Measurements from ENCODE around the gene BRWD1. TPM values are rescaled to one million over a fixed set of nuclear protein-coding genes. Genes with fewer than 3 reads are reported as not detected.

The BRWD1 gene
- polyA plus RNA-seq, 1 donor (not counting 4 experiments of a cell fraction or from before 2014, with no cell fraction given): 15.1 TPM

GRCh38 chr21:39181205-39181818, 132.1 kb downstream of the BRWD1 start:
- TF ChIP-seq CTCF (optimal IDR thresholded peaks at IDR 0.05 in 1 of 3, IDR thresholded peaks at IDR 0.05 in 1 of 3, conservative IDR thresholded peaks at IDR 0.05 in 1 of 3; ENCODE audit: extremely low read depth in 1 of 3, insufficient read depth in 2 of 3, low read length in 3 of 3): no peak
- TF ChIP-seq EZH2 (IDR thresholded peaks at IDR 0.05; ENCODE audit: low read length): no peak
- no peaks in the 10 kb centered on the region for H3K9me3 ChIP-seq (ENCODE audit: control insufficient read depth, low read depth, low read length)
- no peaks in the 10 kb centered on the region for H3K27me3 ChIP-seq (ENCODE audit: control insufficient read depth, extremely low read depth, insufficient read depth, low read length)
- dilution Hi-C loops (cut with MboI; ENCODE audit: extremely low pct_ligation_motif_present, low sequenced_read_pairs): no loop called here
- FAIRE-seq: no peak
- no peak for DNase-seq (ENCODE audit: low read depth, low spot score)
- H3K9ac ChIP-seq (ENCODE audit: control insufficient read depth, extremely low read depth, insufficient read depth, low read length): peak overlapping the region; percentile 94
- peaks cover 19% of the 10 kb centered on the region for H3K4me1 ChIP-seq (ENCODE audit: control insufficient read depth, extremely low read depth, insufficient read depth, low read length)
- peaks cover 34% of the 10 kb centered on the region for H3K79me2 ChIP-seq (ENCODE audit: control insufficient read depth, insufficient read depth, low read length)
- no peak overlapping the region for H3K27ac ChIP-seq (ENCODE audit: control insufficient read depth, insufficient read depth, low read length)
- peak overlapping the region in 2 of 3 experiments; percentile 86 to 91 for H3K4me3 ChIP-seq (ENCODE audit: control insufficient read depth in 2 of 3, extremely low read depth in 1 of 3, insufficient read depth in 2 of 3, low read depth in 1 of 3, low read length in 3 of 3)
- peak overlapping the region; percentile 90 for H3K4me2 ChIP-seq (ENCODE audit: control insufficient read depth, extremely low read depth, insufficient read depth, low read depth, low read length)
- H3K9me1 ChIP-seq (ENCODE audit: control insufficient read depth, extremely low read depth, insufficient read depth, low read length): no peaks in the 10 kb centered on the region
- peaks cover 6 to 11% of the 10 kb centered on the region in 2 experiments for H3K36me3 ChIP-seq (ENCODE audit: control insufficient read depth in 2 of 2, extremely low read depth in 1 of 2, insufficient read depth in 2 of 2, low read length in 2 of 2)
- H2AFZ ChIP-seq (ENCODE audit: control insufficient read depth, low read length): no peak overlapping the region
- H4K20me1 ChIP-seq (ENCODE audit: control insufficient read depth, extremely low read depth, insufficient read depth, low read length): no peaks in the 10 kb centered on the region

GRCh38 chr21:39180429-39181019, 132.9 kb downstream of the BRWD1 start:
- dilution Hi-C loops (cut with MboI; ENCODE audit: extremely low pct_ligation_motif_present, low sequenced_read_pairs): no loop called here
- no peaks in the 10 kb centered on the region for H4K20me1 ChIP-seq (ENCODE audit: control insufficient read depth, extremely low read depth, insufficient read depth, low read length)
- H3K4me1 ChIP-seq (ENCODE audit: control insufficient read depth, extremely low read depth, insufficient read depth, low read length): peaks cover 13% of the 10 kb centered on the region
- H3K36me3 ChIP-seq (ENCODE audit: control insufficient read depth in 2 of 2, extremely low read depth in 1 of 2, insufficient read depth in 2 of 2, low read length in 2 of 2): peaks cover 8 to 19% of the 10 kb centered on the region in 2 experiments
- H3K4me3 ChIP-seq (ENCODE audit: control insufficient read depth in 2 of 3, extremely low read depth in 1 of 3, insufficient read depth in 2 of 3, low read depth in 1 of 3, low read length in 3 of 3): no peak overlapping the region
- H3K9me3 ChIP-seq (ENCODE audit: control insufficient read depth, low read depth, low read length): no peaks in the 10 kb centered on the region
- DNase-seq (ENCODE audit: low read depth, low spot score) (no peak), FAIRE-seq (no peak)
- peaks cover 36% of the 10 kb centered on the region for H3K79me2 ChIP-seq (ENCODE audit: control insufficient read depth, insufficient read depth, low read length)
- H3K9me1 ChIP-seq (ENCODE audit: control insufficient read depth, extremely low read depth, insufficient read depth, low read length): no peaks in the 10 kb centered on the region
- TF ChIP-seq CTCF (optimal IDR thresholded peaks at IDR 0.05 in 1 of 3, IDR thresholded peaks at IDR 0.05 in 1 of 3, conservative IDR thresholded peaks at IDR 0.05 in 1 of 3; ENCODE audit: extremely low read depth in 1 of 3, insufficient read depth in 2 of 3, low read length in 3 of 3) (peak in 2 of 3 experiments; percentile 16 to 34), EZH2 (IDR thresholded peaks at IDR 0.05; ENCODE audit: low read length) (no peak)
- H2AFZ ChIP-seq (ENCODE audit: control insufficient read depth, low read length): no peak overlapping the region
- H3K9ac ChIP-seq (ENCODE audit: control insufficient read depth, extremely low read depth, insufficient read depth, low read length): no peak overlapping the region
- H3K27ac ChIP-seq (ENCODE audit: control insufficient read depth, insufficient read depth, low read length): no peak overlapping the region
- H3K4me2 ChIP-seq (ENCODE audit: control insufficient read depth, extremely low read depth, insufficient read depth, low read depth, low read length): no peak overlapping the region
- H3K27me3 ChIP-seq (ENCODE audit: control insufficient read depth, extremely low read depth, insufficient read depth, low read length): no peaks in the 10 kb centered on the region

Measured in keratinocyte (primary cell).